ENCODE measurements around the gene LINC00237.

LINC00237 gene

GRCh38 chr20:21046413-21047070 lies 59.6 kb downstream of the LINC00237 start:
- DNase-seq: peak; percentile 4

Data from NCI-H82 (cell line).